NT2/D1 (cell line): ENCODE results near the gene IL13RA1.
"Not testable (repeated sequence)": the region's sequence is repeated elsewhere in the genome, so short reads cannot be mapped to it uniquely, and the experiment has no call there.

Source experiments
- DNase-seq: peaks from one replicate; pipeline ENCODE4 v3.0.0-alpha.2; 2011; ENCODE audit warnings: low read depth, low spot score
- H3K27me3 ChIP-seq: 2 replicates; pipeline ENCODE4 v1.6.0; 2011; ENCODE audit warnings: mild to moderate bottlenecking; ENCODE audit not compliant: insufficient read length, insufficient read depth
- H3K36me3 ChIP-seq: 2 replicates; pipeline ENCODE4 v1.6.1; 2011; ENCODE audit warnings: mild to moderate bottlenecking, low read length, mixed read lengths; ENCODE audit not compliant: insufficient read depth, insufficient read length
- H3K4me1 ChIP-seq: 2 replicates; pipeline ENCODE4 v1.5.1; 2011; ENCODE audit not compliant: insufficient read depth, insufficient read length
- H3K4me3 ChIP-seq: 2 replicates; pipeline ENCODE4 v1.5.1; 2011; ENCODE audit warnings: low read depth; ENCODE audit not compliant: insufficient read length
- H3K9ac ChIP-seq: 2 replicates; pipeline ENCODE4 v1.6.0; 2011; ENCODE audit warnings: low read depth; ENCODE audit not compliant: insufficient read length
- H3K9me3 ChIP-seq: 2 replicates; pipeline ENCODE4 v1.5.1; 2011; ENCODE audit warnings: mild to moderate bottlenecking, low read length; ENCODE audit not compliant: insufficient read depth
- SUZ12 ChIP-seq: IDR thresholded peaks from 2 replicates; pipeline ENCODE4 v1.6.1; 2011; ENCODE audit not compliant: insufficient read length, insufficient read depth; ENCODE audit errors: extremely low read depth
- YY1 ChIP-seq: IDR thresholded peaks from 2 replicates; pipeline ENCODE4 v1.6.1; 2011; ENCODE audit not compliant: insufficient read length, insufficient read depth
- ZNF274 ChIP-seq: IDR thresholded peaks from 2 replicates; pipeline ENCODE4 v1.6.1; 2011; ENCODE audit warnings: mild to moderate bottlenecking, low read depth, low read length

IL13RA1 gene

GRCh38 chrX:118795528-118796280 lies 68.3 kb downstream of the IL13RA1 start:
- Histone ChIP-seq H3K4me3 (no peak overlapping the region), H3K36me3 (no peaks in the 10 kb centered on the region)
- no peak for DNase-seq

GRCh38 chrX:118802857-118803256 lies 75.5 kb downstream of the IL13RA1 start:
- DNase-seq = no peak
- no peaks in the 10 kb centered on the region for H3K27me3 ChIP-seq
- no peak for TF ChIP-seq ZNF274
- no peak for TF ChIP-seq SUZ12
- TF ChIP-seq YY1 = no peak
- H3K36me3 ChIP-seq = no peaks in the 10 kb centered on the region
- no peak overlapping the region for H3K9ac ChIP-seq
- no peak overlapping the region for H3K4me3 ChIP-seq
- H3K9me3 ChIP-seq = peaks cover 12% of the 10 kb centered on the region
- H3K4me1 ChIP-seq = no peaks in the 10 kb centered on the region

More at GRCh38 chrX:118795528-118796280, 68.3 kb downstream of the IL13RA1 start:
- Histone ChIP-seq H3K9me3 (no peaks in the 10 kb centered on the region), H3K4me1 (no peaks in the 10 kb centered on the region), H3K9ac (no peak overlapping the region), H3K27me3 (no peaks in the 10 kb centered on the region)
- TF ChIP-seq YY1 = no peak
- TF ChIP-seq ZNF274 = no peak
- no peak for TF ChIP-seq SUZ12

GRCh38 chrX:118807151-118808017 lies 80.0 kb downstream of the IL13RA1 start:
- Histone ChIP-seq H3K36me3 (no peaks in the 10 kb centered on the region), H3K4me1 (no peaks in the 10 kb centered on the region), H3K9ac (no peak overlapping the region), H3K27me3 (no peaks in the 10 kb centered on the region), H3K4me3 (no peak overlapping the region), H3K9me3 (peaks cover 12% of the 10 kb centered on the region)
- DNase-seq = peak; percentile 52
- TF ChIP-seq YY1 (no peak), ZNF274 (no peak), SUZ12 (no peak)

DNA sequence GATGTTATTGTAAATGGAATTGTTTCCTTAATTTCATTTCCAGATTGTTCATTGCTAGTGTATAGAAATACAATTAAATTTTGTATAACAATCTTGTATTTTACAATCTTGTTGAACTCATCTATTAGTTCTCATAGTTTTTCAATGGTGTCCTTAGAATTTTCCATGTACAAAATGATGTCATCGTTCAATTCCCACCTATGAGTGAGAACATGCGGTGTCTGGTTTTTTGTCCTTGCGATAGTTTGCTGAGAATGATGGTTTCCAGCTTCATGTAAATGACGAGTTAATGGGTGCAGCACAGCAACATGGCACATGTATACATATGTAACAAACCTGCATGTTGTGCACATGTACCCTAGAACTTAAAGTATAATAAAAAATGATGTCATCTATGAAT lies 89.9 kb downstream of the IL13RA1 start:
- not testable (repeated sequence) for H3K9me3 ChIP-seq, H3K27me3 ChIP-seq, H3K36me3 ChIP-seq, H3K9ac ChIP-seq, H3K4me1 ChIP-seq, H3K4me3 ChIP-seq, DNase-seq

GRCh38 chrX:118823263-118824172 lies 96.1 kb downstream of the IL13RA1 start, which contains the start of gene ZCCHC12:
Gene ZCCHC12 (plus strand): TSS chrX:118823824. CDS start chrX:118825245, 1,421 bp downstream.
- no peaks in the 10 kb centered on the region for H3K36me3 ChIP-seq
- H3K27me3 ChIP-seq = peaks cover 62% of the 10 kb centered on the region
- peaks cover 9% of the 10 kb centered on the region for H3K4me1 ChIP-seq
- no peak for TF ChIP-seq SUZ12
- TF ChIP-seq YY1 = no peak
- TF ChIP-seq ZNF274 = no peak
- peak; percentile 84 for DNase-seq
- H3K9me3 ChIP-seq = peaks cover 8% of the 10 kb centered on the region
- peak within 1 kb of the TSS; percentile 62 for H3K9ac ChIP-seq
- H3K4me3 ChIP-seq = peak within 1 kb of the TSS; percentile 58

DNA sequence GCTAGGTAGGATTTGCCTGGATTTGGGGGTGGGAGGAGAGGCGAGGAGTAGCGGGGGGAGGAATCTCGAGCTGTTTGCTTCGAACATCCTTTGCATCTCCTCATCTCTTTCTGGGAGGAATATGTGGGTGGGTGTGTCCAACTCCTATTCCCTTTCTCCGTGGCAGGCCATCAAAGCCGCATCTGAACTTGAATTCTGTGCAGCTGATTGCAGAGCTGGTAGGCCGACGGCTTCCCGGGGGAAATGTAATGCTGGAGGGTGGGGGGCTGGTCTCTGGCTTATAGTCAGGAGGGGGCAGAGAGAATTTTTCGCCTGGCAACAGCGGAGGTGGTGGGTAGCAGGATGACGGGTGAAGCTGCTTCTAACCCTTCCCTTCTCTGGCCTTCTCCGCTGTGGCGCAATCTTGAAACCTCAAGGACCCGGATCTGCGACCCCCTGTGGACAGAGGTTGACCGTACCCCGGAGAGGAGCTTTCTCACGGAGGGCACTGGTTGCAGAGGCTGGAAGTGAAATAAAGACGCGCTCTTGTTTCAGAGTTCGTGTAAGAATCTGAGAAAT lies 96.8 kb downstream of the IL13RA1 start:
- peaks cover 68% of the 10 kb centered on the region for H3K27me3 ChIP-seq
- peak overlapping the region; percentile 62 for H3K9ac ChIP-seq
- H3K9me3 ChIP-seq = peaks cover 8% of the 10 kb centered on the region
- TF ChIP-seq ZNF274 = no peak
- TF ChIP-seq YY1 = no peak
- no peak for TF ChIP-seq SUZ12
- DNase-seq = no peak
- H3K36me3 ChIP-seq = no peaks in the 10 kb centered on the region
- H3K4me3 ChIP-seq = peak overlapping the region; percentile 58
- H3K4me1 ChIP-seq = peaks cover 9% of the 10 kb centered on the region

DNA sequence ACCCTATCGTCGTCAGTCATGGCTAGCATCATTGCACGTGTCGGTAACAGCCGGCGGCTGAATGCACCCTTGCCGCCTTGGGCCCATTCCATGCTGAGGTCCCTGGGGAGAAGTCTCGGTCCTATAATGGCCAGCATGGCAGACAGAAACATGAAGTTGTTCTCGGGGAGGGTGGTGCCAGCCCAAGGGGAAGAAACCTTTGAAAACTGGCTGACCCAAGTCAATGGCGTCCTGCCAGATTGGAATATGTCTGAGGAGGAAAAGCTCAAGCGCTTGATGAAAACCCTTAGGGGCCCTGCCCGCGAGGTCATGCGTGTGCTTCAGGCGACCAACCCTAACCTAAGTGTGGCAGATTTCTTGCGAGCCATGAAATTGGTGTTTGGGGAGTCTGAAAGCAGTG lies 97.8 kb downstream of the IL13RA1 start:
- no peak overlapping the region for H3K9ac ChIP-seq
- peaks cover 8% of the 10 kb centered on the region for H3K9me3 ChIP-seq
- DNase-seq = no peak
- TF ChIP-seq ZNF274 = no peak
- no peak for TF ChIP-seq YY1
- no peak for TF ChIP-seq SUZ12
- no peak overlapping the region for H3K4me3 ChIP-seq
- peaks cover 9% of the 10 kb centered on the region for H3K4me1 ChIP-seq
- no peaks in the 10 kb centered on the region for H3K36me3 ChIP-seq
- peaks cover 70% of the 10 kb centered on the region for H3K27me3 ChIP-seq
